Measurements from ENCODE around the gene MTARC2. TPM values are rescaled to one million over a fixed set of nuclear protein-coding genes. Genes with fewer than 3 reads are reported as not detected.

Gene MTARC2
- total RNA-seq, 2 donors from 2014 or later: 30.4 to 32.1 TPM

DNA sequence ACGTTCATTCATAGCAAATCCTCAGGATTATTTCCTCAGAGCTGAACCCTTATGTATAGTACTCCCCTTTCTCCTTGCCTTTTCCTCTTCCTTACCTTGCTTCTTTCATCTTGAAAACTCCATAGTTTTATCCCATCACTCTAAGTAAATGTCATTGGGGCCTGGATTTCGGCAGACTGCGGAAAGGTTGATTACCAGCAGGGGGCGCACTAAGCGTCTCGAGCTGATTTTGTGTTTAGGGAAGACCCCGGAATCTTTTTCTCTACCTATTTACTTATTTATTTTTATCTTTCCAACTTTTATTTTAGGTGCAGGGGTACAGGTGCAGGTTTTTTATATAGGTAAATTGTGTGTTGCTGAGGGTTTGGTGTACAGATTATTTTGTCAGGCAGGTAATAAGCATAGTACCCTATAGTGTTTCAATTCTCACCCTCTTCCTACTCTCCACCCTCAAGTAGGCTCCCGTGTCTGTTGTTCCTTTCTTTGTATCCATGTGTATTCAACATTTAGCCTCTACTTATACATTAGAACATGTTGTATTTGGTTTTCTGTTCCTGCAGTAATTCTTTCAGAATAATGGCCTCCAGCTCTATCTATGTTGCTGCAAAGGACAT, 27.2 kb downstream of the MTARC2 start:
- Histone ChIP-seq H3K27me3 (replicated peaks; ENCODE audit: insufficient read depth) (no peaks in the 10 kb centered on the region), H3K36me3 (peaks cover 7% of the 10 kb centered on the region), H3K9me3 (no peaks in the 10 kb centered on the region), H3K27ac (no peak overlapping the region), H3K4me1 (ENCODE audit: control insufficient read depth in 1 of 2, low read depth in 2 of 2) (no peaks in the 10 kb centered on the region), H3K4me3 (no peak overlapping the region)
- peak; percentile 78 for TF ChIP-seq CTCF (IDR thresholded peaks at IDR 0.05)
- DNase-seq (ENCODE audit: low spot score) (no peak), ATAC-seq (ENCODE audit: insufficient number of reproducible peaks, low FRiP score, low read depth) (no peak)

- H3K4me3 ChIP-seq: no peak overlapping the region
- no peaks in the 10 kb centered on the region for H3K9me3 ChIP-seq
- no peak for TF ChIP-seq CTCF (IDR thresholded peaks at IDR 0.05)
- H3K4me1 ChIP-seq (ENCODE audit: control insufficient read depth in 1 of 2, low read depth in 2 of 2): no peaks in the 10 kb centered on the region
- ATAC-seq (ENCODE audit: insufficient number of reproducible peaks, low FRiP score, low read depth): no peak
- H3K27me3 ChIP-seq (replicated peaks; ENCODE audit: insufficient read depth): no peaks in the 10 kb centered on the region
- H3K36me3 ChIP-seq: no peaks in the 10 kb centered on the region
- H3K27ac ChIP-seq: no peak overlapping the region
- DNase-seq (ENCODE audit: low spot score): no peak
These were observed 28.1 kb downstream of the MTARC2 start for GRCh38 chr1:220776254-220776653.

DNA sequence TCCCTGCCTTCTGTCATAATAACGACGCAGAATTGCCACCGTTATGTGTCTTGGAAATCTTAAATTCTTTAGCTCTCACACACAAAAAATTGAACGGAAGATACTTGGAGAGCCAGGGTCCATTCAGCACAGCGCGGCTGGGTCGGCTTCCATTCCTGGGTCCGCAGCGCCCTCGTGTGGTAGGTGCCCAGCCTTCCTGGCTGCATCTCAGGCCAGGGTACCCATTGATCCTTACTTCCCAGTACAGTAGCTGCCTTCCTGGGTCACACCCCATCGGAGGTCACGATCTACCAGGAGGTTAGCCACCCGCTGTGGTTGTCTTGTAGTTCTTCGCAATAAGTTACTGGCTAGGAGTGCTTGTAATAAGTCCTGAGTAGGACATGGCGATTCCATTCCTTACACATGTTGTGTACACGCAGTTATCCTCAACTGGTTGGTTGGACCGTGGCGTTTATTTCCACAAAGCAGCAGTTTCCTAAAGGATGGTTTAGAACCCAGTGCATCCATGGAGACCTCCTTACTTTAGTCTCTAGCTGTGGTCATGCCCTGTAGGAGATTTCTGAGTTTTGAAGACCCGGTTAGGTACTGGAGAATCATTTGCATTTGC, 28.7 kb downstream of the MTARC2 start:
- TF ChIP-seq CTCF (IDR thresholded peaks at IDR 0.05): peak; percentile 85
- peak; percentile 21 for DNase-seq (ENCODE audit: low spot score)
- Histone ChIP-seq H3K27me3 (replicated peaks; ENCODE audit: insufficient read depth) (no peaks in the 10 kb centered on the region), H3K36me3 (peaks cover under 1% of the 10 kb centered on the region), H3K9me3 (no peaks in the 10 kb centered on the region), H3K27ac (no peak overlapping the region), H3K4me1 (ENCODE audit: control insufficient read depth in 1 of 2, low read depth in 2 of 2) (no peaks in the 10 kb centered on the region), H3K4me3 (no peak overlapping the region)
- no peak for ATAC-seq (ENCODE audit: insufficient number of reproducible peaks, low FRiP score, low read depth)

DNA sequence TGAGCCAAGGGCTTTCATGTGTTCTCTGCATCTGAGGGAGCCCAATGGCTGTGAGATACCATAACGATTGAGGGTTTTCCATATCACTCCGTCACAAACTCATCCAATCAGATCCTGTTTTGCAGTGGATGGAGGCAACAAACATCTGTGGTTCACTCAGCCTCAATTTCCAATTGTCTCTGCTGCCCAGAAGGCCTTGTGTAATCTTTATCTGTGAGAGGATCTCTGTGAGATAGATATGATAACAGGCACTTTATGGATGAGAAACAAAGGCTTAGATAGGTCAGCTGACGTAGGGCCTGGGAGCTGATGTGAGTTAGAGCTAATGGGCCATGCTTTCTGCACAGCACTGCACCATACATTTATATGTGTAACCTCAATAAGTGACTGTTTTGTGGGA, 35.3 kb downstream of the MTARC2 start:
- DNase-seq (ENCODE audit: low spot score): no peak

GRCh38 chr1:220784751-220785150, 36.6 kb downstream of the MTARC2 start:
- no peak for TF ChIP-seq CTCF (IDR thresholded peaks at IDR 0.05)
- ATAC-seq (ENCODE audit: insufficient number of reproducible peaks, low FRiP score, low read depth) (no peak), DNase-seq (ENCODE audit: low spot score) (no peak)
- Histone ChIP-seq H3K27ac (no peak overlapping the region), H3K4me3 (no peak overlapping the region), H3K4me1 (ENCODE audit: control insufficient read depth in 1 of 2, low read depth in 2 of 2) (peaks cover 2 to 32% of the 10 kb centered on the region in 2 donors), H3K9me3 (no peaks in the 10 kb centered on the region), H3K36me3 (peaks cover 3% of the 10 kb centered on the region), H3K27me3 (replicated peaks; ENCODE audit: insufficient read depth) (no peaks in the 10 kb centered on the region)

More for the DNA sequence above, 35.3 kb downstream of the MTARC2 start:
- no peaks in the 10 kb centered on the region for H3K9me3 ChIP-seq
- no peak for ATAC-seq (ENCODE audit: insufficient number of reproducible peaks, low FRiP score, low read depth)
- no peak for TF ChIP-seq CTCF (IDR thresholded peaks at IDR 0.05)
- H3K4me3 ChIP-seq: no peak overlapping the region
- H3K27ac ChIP-seq: no peak overlapping the region
- H3K36me3 ChIP-seq: peaks cover 3% of the 10 kb centered on the region
- H3K27me3 ChIP-seq (replicated peaks; ENCODE audit: insufficient read depth): no peaks in the 10 kb centered on the region
- H3K4me1 ChIP-seq (ENCODE audit: control insufficient read depth in 1 of 2, low read depth in 2 of 2): peaks cover 2 to 24% of the 10 kb centered on the region in 2 donors
